ENCODE results near the gene NPAS2. TPM values are rescaled to one million over a fixed set of nuclear protein-coding genes. Genes with fewer than 3 reads are reported as not detected.
A peak's percentile ranks its signal among the peaks of the same experiment; 100 is the strongest.

The NPAS2 gene
- total RNA-seq, 1 experiment from 2014 or later, result 10.5 TPM

GRCh38 chr2:101012054-101012705 lies 192.2 kb downstream of the NPAS2 start:
- no peak for DNase-seq (ENCODE audit: low spot score)

- DNase-seq (ENCODE audit: low spot score), result peak; percentile 65
Observed at GRCh38 chr2:101012706-101013181, 192.8 kb downstream of the NPAS2 start.

- DNase-seq (ENCODE audit: low spot score), result no peak
Observed at GRCh38 chr2:101014264-101014857, 194.4 kb downstream of the NPAS2 start.

- DNase-seq (ENCODE audit: low spot score), result no peak
Observed at GRCh38 chr2:101017371-101017770, 197.4 kb downstream of the NPAS2 start.

GRCh38 chr2:101018934-101019333 lies 199.0 kb downstream of the NPAS2 start:
- DNase-seq (ENCODE audit: low spot score), result no peak

GRCh38 chr2:101022221-101022620 lies 202.3 kb downstream of the NPAS2 start:
- no peak for DNase-seq (ENCODE audit: low spot score)

GRCh38 chr2:101023327-101024107 lies 203.6 kb downstream of the NPAS2 start:
- DNase-seq (ENCODE audit: low spot score), result no peak

GRCh38 chr2:101025561-101025960 lies 205.6 kb downstream of the NPAS2 start:
- no peak for DNase-seq (ENCODE audit: low spot score)

- DNase-seq (ENCODE audit: low spot score), result no peak
Observed at GRCh38 chr2:101026253-101026701, 206.3 kb downstream of the NPAS2 start.

- no peak for DNase-seq (ENCODE audit: low spot score)
Observed at GRCh38 chr2:101026923-101027469, 207.1 kb downstream of the NPAS2 start.

- DNase-seq (ENCODE audit: low spot score), result no peak
Observed at GRCh38 chr2:101027852-101028251, 207.9 kb downstream of the NPAS2 start.

- no peak for DNase-seq (ENCODE audit: low spot score)
Observed at GRCh38 chr2:101030866-101031554, 211.1 kb downstream of the NPAS2 start.

GRCh38 chr2:101032084-101032776 lies 212.3 kb downstream of the NPAS2 start:
- no peak for DNase-seq (ENCODE audit: low spot score)

- DNase-seq (ENCODE audit: low spot score), result peak; percentile 62
Observed at GRCh38 chr2:101036562-101036961, 216.6 kb downstream of the NPAS2 start.

- no peak for DNase-seq (ENCODE audit: low spot score)
Observed at GRCh38 chr2:101037161-101037755, 217.3 kb downstream of the NPAS2 start.

GRCh38 chr2:101038455-101039255 lies 218.7 kb downstream of the NPAS2 start:
- DNase-seq (ENCODE audit: low spot score), result peak; percentile 51

GRCh38 chr2:101040072-101040471 lies 220.1 kb downstream of the NPAS2 start:
- DNase-seq (ENCODE audit: low spot score), result no peak

GRCh38 chr2:101040761-101041160 lies 220.8 kb downstream of the NPAS2 start:
- no peak for DNase-seq (ENCODE audit: low spot score)

- DNase-seq (ENCODE audit: low spot score), result no peak
Observed at GRCh38 chr2:101041413-101041812, 221.5 kb downstream of the NPAS2 start.

- DNase-seq (ENCODE audit: low spot score), result no peak
Observed at GRCh38 chr2:101045330-101045729, 225.4 kb downstream of the NPAS2 start.
